HCEC 1CT (cell line): ENCODE measurements around the gene PRKAR1B.

Experiments
- DNase-seq: peaks from one replicate; pipeline ENCODE4 v3.0.0-alpha.2; 2017

The PRKAR1B gene

DNA sequence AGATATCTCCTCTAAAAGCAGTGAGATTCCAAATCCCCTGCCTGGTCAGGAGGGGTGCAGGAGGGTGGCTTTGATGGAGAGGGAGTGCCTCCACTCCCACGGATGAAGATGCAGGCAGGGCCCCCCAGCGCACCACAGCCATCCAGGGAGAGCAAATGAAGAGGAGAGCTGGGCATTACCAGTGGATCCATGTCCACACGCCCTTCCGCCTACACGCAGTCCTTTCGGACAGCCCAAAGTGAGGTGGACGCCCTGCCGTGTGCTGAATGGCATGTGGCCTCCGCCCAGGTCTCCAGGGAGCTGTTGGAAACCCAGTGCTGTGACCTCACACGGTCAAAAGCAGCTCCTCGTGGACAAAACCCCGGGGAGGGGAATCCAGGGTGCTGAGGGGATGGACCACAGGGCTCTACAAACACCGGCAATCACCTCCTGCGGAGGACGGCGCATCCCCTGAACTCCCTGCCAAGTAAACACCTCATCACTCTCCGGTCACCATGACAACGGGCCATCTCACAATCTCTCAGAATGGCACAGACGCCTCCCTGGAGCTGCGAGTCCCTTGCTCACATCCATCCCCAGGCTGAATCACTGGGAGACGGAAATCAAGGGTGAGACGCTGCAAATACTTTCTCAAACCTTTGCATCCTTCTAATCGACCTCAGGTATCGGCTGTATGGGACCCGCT is 35.6 kb downstream of the PRKAR1B start:
- DNase-seq: no peak

DNA sequence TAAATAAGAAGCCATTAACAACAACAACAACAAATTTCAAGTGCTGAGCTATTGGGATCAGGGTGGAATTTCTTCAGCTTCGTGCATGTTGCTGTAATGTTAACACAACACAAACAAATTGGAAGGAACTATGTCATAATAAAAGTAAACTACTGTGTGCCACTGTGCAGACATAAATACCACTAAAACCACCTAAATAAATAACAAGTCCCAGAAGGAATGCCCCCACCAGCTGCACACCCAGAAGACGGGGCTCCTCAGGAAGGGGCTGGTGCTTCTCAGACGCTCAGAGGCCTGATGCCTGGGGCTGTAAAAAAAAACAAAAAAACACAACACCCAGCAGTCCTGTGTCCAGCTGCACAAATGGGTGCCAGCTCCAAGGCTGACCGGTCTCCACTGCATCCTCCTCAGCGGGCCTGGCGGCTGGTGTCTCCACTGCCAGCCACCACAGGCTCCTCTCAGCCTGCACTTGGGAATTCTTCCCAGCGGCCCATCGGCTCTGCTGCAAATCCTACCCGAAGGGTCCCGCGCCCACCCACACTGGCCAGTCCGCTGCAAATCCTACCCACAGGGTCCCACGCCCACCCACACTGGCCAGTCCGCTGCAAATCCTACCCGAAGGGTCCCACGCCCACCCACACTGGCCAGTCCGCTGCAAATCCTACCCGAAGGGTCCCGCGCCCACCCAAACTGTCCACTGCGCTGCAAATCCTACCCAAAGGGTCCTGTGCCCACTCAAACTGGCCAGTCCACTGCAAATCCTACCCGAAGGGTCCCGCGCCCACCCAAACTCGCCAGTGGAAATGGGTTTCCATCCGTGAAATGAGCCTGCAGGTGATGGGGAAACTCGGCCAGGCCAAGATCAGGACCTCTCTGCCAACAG is 36.4 kb downstream of the PRKAR1B start:
- no peak for DNase-seq

DNA sequence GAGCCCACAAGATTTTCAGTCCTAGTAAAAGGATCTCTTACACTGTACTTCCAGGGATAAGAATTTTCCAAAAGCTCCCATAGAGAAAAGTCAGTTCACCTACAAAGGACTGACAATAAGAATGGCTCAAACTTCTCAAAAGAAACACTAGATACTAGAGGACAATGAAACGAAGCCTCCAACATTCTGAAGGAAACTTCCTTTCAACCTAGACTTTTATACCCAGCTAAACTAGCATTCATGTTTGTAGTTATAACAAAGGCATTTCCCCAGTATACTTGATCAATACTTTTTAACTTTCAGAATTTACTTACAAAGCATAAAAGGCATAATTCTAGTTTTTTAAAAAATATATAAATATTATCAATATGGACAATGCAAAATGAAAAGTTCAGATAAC is 41.5 kb downstream of the PRKAR1B start:
- no peak for DNase-seq

DNA sequence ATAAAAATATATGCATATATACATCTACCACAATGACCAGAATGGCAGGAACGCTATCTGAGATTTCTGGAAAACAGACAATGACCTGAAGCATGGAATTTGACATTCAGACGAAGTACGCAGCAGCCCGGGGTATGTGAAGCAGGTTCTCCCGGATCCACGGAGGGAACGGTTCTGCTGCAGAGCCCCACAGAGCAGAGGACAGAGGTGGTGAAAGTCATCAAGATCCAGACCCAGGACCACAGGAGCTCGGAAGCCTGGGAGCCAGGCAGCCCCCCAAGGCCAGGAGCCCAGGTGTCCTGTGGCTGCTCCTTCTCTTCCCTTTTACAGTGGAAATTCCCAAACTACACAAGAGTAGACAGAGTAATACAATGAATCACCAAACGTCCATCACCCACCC is 42.7 kb downstream of the PRKAR1B start:
- DNase-seq: no peak

DNA sequence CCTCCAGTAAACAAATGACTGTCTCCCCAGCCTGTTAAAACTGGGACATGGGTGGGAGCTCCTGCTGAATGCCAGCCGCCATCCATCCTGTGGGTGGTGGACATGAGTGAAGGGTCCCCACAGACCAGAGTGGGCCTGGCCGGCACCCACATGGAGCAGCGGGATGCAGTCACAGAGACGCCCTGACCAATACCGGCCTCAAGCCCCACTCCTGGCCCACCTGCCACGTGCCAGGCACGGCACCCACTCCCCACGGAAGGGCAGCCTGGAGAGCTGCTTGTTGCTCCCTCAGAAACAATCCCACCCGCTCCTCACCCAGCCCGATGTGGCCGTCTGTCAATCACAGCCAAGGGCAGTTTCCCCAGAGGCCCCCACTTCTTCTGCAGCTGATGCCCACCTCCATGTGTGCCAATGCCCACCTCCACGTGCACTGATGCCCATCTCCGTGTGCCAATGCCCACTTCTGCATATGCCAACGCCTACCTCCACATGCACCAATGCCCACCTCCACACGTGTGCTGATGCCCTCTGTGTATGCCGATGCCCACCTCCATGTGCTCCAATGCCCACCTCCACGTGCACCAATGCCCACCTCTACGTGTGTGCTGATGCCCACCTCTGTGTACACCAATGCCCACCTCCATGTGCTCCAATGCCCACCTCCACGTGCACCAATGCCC is 43.4 kb downstream of the PRKAR1B start:
- DNase-seq: no peak

DNA sequence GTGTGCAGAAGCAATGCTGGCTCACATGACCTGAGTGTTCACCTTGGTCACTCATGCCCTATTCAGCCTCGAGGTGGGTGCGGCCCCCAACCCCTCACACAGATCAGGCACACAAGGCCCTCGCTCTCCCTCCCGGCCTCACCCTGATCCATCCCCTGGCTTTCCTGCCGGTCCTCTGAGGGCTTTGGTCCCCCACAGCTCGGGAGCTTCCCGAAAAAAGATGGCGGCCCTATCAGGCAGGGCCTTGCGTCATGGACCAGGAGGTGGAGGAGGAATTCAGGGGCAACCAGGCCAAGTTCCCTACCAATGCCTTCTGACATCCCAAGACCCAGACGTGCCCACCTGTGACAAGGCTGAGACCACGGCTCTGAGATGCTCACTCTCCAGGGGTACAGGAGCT is 44.3 kb downstream of the PRKAR1B start:
- DNase-seq: no peak

DNA sequence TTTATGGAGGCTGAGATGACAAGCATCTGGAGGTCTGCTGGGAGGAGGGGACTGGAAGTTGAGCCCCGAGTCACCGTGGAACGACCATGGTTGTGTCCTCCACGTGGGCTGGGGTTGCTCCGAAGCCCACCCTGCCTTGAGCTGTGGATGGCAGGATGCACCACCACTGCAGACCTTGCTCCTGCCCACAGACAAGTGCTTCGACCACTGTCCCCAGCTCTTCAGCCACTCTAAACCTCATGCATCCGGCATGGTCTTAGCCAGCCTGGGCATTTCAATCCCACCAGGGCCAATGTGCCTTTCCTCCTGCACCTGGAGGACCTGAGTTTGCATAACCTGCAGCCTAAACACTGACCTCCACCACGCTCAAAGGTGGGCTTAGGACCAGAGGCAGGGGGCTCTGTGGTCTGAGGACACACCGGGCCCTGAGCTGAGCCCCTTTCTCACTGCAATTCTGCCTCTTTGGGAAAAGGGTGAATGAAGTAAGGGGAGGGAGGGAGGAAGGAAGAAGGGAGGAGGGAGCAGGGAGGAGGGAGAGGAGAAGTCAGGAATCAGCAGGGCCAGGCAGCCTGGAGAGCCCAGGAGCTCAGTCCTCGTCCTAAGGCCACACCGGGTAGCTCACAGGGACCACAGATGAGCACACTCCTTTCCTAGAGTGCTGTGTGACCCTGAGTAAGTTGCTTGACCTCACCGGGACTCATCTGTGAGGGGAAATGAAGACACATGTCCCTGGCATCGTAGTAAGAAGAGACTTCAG is 45.4 kb downstream of the PRKAR1B start:
- no peak for DNase-seq

DNA sequence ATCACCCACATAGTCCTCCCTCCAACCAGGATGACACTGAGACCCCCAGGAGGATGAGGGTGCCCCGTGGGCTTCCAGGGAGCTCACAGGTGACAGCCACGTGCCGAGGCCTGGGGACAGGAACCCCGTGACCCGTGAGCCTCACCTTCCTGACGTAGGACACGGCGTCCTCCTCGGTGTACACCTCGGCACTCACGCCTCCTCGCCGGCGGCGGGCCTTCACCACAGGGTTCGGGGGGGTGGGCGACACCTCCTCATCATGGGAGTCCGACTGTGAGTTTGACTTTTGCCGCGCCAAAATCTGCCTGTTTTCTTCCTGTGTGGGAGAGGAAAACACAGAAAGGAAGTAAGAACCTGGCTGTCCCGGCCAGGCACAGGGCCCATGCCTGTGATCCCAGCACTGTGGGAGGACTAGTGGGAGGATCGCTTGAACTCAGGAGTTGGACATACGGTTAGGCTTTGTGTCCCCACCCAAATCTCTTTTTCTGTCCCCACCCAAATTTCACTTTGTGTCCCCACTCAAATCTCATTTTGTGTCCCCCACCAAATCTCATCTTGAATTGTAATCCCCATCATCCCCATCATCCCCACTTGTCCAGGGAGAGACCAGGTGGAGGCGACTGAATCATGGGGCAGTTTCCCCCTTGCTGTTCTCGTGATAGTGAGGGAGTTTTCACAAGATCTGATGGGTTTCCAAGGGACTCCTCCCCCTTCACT is 46.5 kb downstream of the PRKAR1B start:
- DNase-seq: no peak

DNA sequence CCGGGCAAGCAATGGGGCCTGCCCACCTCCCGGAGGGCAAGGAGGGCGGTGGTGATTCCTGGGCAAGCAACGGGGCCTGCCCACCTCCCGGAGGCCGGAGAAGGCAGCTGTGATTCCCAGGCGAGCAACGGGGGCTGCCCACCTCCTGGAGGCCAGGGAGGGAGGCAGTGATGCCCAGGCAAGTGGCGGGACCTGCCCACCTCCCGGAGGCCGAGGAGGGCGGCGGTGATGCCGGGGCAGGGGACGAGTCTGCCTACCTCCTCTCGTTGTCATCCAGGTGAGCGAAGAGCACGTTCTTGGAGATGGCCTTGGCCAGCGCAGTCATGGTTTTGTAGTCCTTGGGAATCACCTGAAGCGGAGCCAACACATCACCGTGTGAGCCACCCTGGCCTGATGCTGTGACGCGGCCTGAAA is 50.1 kb downstream of the PRKAR1B start:
- no peak for DNase-seq

DNA sequence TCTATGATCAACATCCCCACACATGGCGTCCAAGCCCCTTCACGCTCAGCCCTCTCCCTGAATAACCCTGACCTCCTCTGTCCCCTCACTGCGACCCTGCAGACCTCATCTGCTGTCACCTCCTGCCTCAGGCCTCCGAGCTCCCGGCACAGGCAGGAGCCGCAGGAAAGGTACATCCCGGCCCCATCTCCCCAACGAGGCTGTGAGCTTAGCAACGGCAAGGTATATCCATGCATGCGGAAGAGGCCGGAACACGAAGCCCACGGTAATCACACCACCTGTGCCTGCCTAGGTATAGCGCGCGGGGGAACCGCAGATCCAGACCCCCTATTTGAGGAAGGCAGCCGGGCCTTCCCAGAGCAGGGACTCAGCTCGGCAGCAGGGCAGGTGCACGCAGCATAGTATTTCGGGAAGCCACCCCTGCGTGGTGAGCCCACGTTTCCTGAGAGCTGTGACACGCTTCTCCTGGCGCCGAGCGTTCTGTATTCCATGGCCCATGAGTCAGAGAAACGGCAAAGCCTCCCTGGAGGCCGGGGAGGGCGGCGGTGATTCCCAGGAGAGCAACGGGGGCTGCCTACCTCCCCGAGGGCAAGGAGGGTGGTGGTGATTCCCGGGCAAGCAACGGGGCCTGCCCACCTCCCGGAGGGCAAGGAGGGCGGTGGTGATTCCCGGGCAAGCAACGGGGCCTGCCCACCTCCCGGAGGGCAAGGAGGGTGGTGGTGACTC is 50.7 kb downstream of the PRKAR1B start:
- no peak for DNase-seq

DNA sequence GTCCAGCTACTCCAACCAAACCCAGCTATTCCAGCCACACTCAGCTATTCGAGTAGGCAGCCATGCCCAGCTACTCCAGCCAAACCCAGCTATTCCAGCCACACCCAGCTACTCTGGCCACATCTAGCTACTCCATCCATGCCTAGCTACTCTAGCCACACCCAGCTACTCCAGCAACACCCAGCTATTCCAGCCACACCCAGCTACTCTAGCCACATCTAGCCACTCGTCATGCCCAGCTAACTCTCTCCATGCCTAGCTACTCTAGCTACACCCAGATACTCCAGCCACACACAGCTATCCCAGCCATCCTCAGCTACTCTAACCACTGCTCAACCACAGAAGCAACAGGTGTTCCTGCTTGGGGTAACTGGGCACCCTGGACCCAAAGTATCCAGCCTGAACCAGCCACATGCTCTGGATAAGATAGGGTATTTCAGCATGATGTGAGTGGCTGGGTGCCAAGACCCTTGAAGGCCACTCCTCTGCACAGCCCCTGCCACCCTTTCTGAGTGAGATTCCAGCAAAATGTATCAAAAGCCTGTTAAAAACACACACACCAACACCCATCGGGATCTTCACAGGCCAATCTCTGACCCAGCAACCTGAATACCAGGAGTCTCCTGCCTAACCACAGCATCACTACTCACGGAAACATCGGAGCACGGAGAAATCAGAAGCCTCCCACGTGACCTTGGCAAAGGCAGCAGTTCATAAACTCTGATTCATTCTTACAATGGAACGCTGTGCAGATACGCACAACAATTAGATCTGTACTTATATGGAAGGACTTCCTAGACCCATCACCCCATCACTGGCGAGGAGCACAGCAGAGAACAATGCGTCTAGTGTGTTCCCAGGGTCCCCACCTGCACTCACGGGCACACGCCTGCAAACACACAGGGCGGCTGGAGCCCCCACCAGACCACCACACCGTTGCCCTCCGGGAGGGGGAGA is 52.3 kb downstream of the PRKAR1B start:
- no peak for DNase-seq

DNA sequence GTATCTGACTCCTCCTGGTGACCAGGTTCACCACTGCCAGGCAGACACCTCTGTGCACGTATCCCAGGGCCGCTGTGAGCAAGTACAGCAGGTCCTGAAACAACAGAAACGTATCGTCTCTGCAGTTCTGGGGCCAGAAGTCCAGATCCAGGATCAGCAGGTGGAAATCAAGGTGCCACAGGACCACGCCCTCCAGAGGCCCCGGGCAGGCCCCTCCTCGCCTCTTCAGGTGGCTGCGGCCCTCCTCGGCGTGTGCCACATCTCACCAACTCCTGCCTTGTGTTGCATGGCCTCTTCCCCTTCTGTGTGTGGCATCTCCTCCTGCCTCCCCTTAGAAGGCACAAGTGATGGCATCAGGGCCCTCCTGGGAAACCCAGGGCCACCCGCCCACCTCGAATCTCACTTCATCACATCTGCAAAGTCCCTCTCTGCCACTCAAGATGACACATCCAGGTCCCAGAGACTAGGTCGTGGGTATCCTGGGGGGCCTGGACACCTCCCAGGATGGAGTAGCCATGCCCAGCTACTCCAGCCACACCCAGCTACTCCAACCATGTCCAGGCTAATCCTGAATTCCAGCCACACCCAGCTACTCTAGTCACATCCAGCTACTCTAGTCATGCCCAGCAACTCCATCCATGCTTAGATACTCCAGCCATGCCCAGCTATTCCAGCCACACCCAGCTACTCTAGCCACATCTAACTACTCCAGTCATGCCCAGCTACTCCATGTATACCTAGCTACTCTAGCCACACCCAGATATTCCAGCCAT is 53.2 kb downstream of the PRKAR1B start:
- DNase-seq: no peak

DNA sequence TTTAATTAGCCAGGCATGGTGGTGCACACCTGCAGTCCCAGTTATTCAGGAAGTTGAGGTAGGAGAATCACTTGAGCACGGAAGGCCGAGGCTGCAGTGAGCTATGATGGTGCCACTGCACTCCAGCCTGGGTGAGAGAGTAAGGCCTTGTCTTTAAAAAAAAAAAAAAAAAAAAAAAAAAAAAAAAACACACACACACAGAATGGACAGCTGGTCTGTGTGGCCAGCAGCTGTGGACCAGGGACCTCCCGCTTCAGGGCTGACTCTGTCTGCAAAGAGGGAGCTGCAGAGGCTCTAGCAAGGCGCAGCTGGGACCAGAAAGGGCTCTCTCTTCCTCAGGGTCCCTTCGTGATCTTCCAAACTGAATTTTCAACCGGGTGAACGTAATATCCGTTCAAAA is 54.2 kb downstream of the PRKAR1B start:
- no peak for DNase-seq

DNA sequence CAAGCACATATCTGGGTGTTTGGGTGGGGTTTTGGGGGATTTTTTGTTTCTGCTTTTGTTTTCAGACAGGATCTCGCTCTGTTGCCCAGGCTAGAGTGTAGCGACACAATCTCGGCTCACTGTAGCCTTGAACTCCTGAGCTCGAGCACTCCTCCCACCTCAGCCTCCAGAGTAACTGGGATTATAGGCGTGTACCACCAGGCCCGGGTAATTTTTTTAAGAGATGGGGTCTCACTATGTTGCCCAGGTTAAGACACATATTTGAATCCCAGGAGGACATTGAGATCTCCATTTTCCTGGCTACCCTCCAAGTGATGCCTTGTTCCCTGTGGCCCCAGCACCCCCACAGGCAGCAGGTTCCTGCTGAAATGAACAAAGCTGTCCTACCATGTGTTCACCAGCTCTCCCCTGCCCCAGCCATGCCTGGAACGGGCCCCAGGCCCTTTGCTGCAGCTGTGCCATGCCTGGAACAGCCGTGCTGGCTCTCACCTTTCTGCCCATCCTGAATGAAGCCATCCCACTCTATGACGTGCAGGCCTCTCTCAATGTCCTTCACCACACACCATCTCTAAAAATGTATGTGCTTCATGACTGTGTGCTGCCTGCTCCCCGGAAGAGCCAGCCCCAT is 55.6 kb downstream of the PRKAR1B start:
- DNase-seq: no peak

DNA sequence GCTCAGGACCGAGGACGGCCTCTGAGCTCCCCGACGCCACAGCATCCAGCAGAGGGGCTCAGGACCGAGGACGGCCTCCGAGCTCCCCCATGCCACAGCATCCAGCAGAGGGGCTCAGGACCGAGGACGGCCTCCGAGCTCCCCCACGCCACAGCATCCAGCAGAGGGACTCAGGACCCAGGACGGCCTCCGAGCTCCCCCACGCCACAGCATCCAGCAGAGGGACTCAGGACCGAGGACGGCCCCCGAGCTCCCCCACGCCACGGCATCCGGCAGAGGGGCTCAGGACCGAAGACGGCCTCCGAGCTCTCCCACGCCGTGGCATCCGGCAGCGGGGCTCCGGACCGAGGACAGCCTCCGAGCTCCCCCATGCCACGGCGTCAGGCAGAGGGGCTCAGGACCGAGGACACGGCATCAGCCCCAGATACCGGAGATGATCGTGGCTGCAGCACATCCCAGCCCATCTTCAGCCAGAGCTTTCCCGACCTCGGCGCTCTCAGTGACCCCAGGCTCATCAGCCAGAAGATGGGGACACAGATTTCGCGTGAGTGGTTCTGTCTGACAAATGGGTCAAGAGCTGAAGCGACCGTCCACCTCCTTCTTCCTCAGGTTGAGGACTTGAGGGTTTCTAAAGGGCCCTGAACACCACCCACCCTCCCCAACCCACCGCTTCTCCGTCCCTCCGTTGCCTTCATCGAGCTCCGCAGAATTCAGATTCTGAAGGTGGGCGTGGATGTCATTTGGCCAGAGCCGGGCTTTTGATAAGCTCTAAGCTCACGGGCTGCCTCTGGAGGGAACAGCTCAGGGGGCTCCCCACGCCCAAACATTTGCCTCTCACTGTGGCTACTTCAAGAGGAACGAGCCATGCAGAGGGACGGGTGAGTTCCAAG is 56.3 kb downstream of the PRKAR1B start:
- DNase-seq: no peak

DNA sequence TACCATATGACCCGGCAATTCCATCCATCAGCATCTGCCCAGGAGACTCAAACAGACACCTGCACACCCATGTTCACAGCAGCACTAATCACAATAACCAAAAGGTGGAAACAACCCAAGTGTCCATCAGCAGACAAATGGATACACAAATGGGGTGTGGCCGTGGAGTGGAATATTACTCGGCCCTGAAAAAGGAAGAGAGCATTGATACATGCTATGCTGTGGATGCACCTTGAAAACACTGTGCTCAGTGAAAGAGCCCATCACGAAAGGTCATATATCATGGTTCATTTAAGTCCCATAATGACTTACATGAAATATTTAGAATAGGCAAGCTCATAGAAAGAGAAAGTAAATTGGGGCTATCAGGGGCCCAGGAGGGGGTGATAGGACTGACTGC is 58.1 kb downstream of the PRKAR1B start:
- no peak for DNase-seq

DNA sequence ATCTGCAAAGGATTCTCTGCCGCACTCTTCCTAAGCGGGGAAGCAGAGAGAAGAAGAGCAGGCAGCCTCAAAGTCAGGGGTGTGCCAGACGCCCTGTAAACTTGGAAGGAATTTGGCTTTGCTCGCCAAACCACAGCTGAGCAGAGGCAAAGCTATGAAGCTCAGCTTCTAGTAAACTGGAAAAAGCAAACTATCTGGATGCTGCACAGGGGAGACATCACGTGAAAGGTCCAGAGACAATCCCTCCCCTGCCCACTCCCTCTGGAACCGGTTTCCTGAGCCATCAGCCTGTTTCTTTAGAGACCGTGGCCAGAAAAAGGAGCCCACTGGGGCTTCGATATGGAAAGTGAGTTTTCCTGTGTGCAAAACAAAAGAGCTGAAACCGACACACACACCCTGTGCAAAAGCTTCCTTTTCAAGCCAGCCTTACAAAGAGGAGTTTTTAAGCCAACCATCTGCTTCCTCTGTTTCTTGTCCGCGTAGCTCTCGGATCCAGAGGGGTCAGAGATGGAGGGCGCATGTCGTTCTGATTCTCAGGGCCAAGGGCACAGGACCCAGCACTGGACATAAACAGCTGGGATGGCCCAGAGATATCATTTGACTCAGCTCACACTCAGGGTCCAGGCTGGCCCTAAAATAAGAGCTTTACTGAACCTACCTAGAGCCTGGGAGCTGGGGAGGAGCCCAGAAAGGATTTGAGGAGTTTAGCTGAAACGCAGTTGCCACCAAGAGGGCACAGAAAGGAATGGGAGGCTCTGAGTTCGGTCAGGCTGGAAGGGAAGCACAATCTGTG is 58.7 kb downstream of the PRKAR1B start:
- no peak for DNase-seq
